Activated naive CD4-positive, alpha-beta T cell treated with anti-CD3 and anti-CD28 coated beads, Interleukin-2, amount 50 U/mL, for 16 hours (primary cell): ENCODE results near the gene UQCC2.
A peak's percentile ranks its signal among the peaks of the same experiment; 100 is the strongest.

ENCODE experiments used
- DNase-seq: peaks from one replicate; pipeline ENCODE4 v3.0.0-alpha.2; 2020

UQCC2 gene

GRCh38 chr6:33688451-33689147 lies 22.9 kb downstream of the UQCC2 start:
- no peak for DNase-seq

DNA sequence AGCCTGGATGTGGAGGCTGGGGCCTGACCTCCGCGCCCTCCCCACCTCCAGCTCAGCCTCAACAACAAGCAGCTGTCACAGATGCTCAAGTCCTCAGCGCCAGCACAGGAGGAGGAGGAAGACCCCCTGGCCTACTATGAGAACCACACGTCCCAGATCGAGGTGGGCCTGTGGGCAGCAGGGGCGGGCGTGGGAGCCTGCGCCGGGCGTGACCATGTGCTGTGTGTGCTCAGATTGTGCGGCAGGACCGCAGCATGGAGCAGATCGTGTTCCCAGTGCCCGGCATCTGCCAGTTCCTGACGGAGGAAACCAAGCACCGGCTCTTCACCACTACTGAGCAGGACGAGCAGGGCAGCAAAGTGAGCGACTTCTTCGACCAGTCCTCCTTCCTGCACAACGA lies 23.5 kb downstream of the UQCC2 start:
- no peak for DNase-seq

DNA sequence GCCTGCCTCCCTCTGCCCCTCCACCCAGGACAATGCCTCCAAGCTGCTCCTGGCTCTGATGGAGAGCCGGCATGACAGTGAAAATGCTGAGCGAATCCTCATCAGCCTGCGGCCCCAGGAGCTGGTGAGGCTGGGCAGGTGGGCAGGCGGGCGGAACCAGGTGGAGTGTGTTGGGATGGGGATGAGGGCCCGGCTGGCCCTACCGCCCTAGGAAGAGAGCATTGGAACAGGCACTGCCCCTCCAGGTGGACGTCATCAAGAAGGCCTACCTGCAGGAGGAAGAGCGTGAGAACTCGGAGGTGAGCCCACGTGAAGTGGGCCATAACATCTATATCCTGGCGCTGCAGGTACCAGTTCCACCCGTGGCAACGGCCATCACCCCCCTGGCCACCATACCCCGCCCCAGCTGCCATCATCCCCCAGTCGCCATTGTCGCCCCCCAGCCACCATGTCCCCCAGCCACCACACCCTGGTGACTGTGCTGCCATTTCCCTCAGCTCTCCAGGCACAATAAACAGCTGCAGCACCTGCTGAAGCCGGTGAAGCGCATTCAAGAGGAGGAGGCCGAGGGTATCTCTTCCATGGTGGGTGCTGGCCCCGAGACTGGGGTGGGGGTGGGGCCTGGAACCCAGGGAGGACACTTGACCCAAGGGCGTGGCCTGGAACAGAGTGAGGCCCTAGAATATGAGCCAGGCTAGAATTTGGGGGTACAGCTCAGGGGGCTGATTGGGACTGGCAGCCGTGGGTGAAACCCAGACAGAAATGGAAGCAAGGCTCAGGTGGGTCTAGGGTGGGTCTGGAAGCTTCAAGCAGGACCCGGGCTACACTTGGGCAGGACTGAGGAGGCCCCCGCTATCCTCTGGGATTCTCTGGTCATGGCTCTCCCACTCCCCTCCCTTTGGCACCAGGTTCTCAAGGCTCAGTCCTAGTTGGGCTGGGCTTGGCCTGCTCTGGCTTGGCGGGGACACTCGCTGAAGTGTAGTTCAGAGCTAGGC lies 24.2 kb downstream of the UQCC2 start:
- no peak for DNase-seq

GRCh38 chr6:33686225-33686924 lies 25.1 kb downstream of the UQCC2 start:
- DNase-seq: no peak

GRCh38 chr6:33685411-33686224 lies 25.9 kb downstream of the UQCC2 start:
- no peak for DNase-seq

- no peak for DNase-seq
These were observed 26.5 kb downstream of the UQCC2 start for GRCh38 chr6:33684983-33685382.

GRCh38 chr6:33684428-33684896 lies 27.0 kb downstream of the UQCC2 start:
- DNase-seq: no peak

DNA sequence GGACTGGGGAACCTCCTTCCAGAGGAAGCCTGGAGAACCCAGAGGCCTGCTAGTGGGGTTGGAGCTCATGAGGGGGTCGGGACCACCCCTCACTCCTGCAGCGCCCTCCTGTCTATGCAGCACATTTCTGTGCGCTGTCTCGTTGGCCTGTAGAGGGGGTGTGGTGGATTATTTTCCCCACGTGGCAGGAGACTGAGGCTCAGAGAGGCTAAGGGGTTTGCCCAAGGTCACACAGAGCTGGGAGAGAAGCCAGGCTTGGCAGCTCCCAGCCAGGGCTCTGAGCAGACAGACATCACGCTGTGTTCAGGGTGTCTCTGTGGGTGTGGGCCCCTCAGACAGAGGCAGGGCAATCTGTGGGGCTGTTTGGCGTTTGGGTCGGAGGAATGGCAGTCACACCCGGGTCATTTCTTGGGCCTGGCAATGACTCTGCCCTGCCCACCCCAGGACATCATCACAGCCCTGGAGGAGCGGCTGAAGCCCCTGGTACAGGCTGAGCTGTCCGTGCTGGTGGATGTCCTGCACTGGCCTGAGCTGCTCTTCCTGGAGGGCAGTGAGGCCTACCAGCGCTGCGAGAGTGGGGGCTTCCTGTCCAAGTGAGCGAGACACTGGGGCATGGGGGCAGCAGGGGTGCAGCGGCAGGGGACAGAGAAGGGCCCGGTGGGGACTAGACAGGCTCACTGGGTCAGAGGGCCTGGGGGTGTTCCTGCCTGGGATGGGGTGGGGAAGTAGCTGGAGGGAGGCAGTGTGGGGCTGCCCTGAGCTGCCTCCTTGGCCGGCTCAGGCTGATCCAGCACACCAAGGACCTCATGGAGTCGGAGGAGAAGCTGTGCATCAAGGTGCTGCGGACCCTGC lies 27.7 kb downstream of the UQCC2 start:
- no peak for DNase-seq

DNA sequence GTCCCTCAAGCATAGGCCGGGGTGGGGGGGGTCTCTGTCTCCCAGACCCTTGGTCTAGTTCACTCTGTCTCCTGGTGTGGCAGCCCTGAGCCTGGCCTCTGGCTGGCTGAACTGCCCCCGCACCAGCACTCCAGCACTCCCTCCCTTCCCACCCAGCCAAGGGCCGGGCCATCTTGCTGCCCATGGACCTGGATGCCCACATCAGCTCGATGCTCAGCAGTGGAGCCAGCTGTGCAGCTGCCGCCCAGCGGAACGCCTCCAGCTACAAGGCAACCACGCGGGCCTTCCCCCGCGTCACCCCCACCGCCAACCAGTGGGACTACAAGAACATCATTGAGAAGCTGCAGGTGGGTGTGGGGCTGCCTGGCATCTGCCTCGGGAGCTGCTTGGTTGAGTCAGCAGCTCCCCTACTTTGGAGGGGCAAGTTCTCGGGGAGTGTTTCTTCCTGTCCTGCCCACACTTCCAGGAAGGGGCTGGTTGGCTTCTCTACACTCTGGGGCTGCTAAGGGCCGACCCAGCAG lies 28.4 kb downstream of the UQCC2 start:
- DNase-seq: peak; percentile 56

- DNase-seq: no peak
These were observed 29.2 kb downstream of the UQCC2 start for GRCh38 chr6:33682341-33682740.

- DNase-seq: no peak
These were observed 31.7 kb downstream of the UQCC2 start for GRCh38 chr6:33679761-33680160.

DNA sequence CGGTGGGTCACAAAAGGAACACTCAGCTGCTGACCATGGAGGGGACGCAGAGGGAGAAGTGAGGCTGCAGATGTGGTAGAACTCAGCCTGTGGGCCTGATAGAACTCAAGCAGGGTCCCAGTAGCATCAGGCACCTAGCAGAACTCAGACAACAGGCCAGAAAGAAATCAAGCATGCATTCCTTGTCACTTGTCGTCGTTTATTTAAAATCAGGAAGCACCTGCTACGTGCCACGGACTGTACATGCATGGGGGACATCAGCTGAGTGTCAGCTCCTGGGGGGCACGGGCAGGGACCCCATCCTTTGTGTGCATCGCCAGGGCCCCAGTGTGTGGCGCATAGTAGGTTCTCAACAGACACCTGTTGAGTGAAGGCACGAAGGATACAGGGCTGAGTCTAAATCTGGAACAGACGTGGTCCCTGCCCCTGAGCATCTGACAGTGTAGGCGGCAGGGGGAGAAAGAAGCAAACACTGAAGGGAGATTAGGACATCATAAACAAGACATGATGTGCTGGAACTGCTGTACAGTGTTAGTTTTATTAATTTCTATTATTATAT lies 32.5 kb downstream of the UQCC2 start:
- no peak for DNase-seq

DNA sequence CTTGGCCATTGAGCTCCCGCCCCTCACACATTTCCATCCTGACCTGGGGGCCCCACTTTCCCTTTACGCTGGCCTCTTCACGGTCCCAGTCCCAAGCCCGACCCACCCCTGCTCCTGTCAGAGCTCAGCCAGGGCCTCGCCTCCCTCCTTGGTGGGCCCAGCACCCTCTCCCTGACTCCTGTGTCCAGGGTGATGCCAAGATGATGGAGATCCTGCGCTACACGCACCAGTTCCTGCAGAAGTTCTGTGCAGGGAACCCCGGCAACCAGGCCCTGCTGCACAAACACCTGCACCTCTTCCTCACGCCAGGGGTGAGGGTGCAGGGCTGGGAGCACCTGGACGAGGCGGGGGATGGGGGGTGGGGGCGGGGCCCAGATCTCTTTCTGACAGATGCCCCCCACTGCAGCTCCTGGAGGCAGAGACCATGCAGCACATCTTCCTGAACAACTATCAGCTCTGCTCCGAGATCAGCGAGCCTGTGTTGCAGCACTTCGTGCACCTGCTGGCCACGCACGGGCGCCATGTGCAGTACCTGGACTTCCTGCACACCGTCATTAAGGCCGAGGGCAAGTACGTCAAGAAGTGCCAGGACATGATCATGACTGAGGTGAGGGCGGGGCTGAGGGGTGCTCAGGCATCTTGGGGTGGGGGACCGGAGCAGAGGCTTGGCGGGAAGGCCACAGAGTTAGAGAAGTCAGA lies 33.1 kb downstream of the UQCC2 start:
- DNase-seq: no peak

DNA sequence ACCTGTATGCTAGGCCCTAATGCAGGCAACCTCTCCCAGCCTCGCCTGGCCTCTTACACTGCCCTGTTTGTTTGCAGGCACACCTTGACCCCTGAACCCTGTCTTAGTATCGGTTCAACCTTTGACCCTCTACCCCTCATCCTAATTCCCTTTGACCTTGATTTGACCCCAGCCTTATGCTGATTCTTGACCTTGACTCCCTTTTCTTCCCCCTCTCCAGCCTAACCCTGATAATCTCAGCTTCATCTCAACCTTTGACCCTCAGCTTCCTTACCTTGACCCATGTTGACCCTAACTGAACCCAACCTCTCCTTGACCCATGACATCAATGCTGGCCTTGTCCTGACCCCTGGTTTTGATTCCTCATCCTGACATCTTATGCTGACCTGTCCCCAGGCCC lies 33.8 kb downstream of the UQCC2 start:
- DNase-seq: no peak

- no peak for DNase-seq
These were observed 34.3 kb downstream of the UQCC2 start for GRCh38 chr6:33677143-33677660.

DNA sequence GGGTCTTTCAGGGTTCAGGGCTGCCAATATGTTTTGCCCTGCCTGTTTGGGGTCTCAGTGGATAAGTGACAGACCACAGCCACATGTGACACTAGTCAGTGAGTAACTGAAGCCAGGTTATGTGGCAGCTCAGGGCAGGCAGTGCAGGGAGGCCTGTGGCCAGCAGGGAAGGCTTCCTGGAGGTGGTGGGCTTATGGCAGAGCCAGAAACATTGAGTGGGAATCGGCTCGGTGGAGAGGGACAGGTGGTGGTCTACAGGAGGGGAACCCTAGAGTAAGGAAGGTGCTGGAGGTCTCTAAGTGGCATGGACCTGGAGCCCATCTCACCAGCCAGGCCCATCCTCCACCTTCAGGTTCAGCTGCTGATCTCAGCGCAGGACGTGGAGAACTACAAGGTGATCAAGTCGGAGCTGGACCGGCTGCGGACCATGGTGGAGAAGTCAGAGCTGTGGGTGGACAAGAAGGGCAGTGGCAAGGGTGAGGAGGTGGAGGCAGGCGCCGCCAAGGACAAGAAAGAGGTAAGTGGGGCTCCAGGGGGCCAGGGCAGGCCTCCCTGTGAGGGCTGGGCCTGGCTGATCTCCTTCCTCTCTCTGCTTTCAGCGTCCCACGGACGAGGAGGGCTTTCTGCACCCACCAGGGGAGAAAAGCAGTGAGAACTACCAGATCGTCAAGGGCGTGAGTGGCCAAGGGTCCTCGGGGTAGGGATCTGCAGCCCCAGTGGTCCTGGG lies 34.9 kb downstream of the UQCC2 start:
- DNase-seq: no peak

- no peak for DNase-seq
These were observed 35.5 kb downstream of the UQCC2 start for GRCh38 chr6:33675968-33676367.

DNA sequence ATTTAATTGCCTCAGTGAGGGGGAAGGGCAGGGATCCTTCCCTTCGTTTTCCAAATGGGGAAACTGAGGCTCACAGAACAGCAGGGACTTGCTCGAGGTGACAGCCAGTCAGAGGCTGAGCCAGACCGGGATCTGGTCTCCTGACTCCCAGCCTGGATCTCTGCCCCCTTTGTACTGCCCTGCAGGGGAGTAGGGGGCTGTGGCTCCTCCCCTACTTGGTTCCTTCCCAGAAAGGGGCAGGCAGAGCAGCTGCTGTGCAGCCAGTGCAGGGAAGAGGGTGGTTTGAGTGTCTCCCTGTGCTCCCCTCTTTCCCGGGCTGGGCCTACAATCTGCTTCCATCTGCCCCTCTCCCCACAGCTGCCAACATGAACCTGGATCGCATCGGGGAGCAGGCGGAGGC lies 37.6 kb downstream of the UQCC2 start:
- no peak for DNase-seq

DNA sequence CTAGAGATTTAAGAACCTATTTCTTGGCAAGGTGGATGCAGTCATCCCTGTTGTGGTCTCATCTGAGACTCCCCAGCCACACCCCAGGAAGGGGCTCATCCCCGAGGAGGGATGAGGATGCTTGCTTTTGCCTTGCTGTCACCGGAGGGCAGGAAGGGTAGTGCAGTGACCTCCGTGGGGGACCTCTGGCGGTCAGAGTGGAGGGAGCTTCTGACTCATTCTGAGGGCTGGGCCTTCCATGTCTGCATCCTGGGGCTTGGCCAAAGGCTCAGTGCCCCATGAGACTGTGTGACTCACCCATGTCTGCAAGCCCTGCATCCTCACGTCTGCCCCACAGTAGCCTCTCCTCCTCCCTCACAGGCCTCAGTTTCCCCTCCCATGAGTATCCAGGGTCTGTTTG lies 38.7 kb downstream of the UQCC2 start:
- no peak for DNase-seq
